Gastroesophageal sphincter (tissue), 3 donors: ENCODE measurements around the gene NISCH.

Experiments
- CTCF ChIP-seq, 4 experiments: fragments of 200-600 bp in 2 of 4; fragments of 450-650 bp in 2 of 4; sonication (generic) in 1 of 4; IDR thresholded peaks; one replicate each; pipeline ENCODE4 v1.5.1; 2017 to 2019; ENCODE audit warnings: antibody characterized with exemption in 4 of 4, mild to moderate bottlenecking in 2 of 4, moderate library complexity in 2 of 4
- EP300 ChIP-seq: sonication (generic); formaldehyde crosslinking; IDR thresholded peaks from one replicate; pipeline ENCODE4 v1.6.1; 2017; ENCODE audit warnings: antibody characterized with exemption, mild to moderate bottlenecking
- POLR2A ChIP-seq, 2 donors: fragments of 450-650 bp; IDR thresholded peaks; one replicate each; pipeline ENCODE4 v1.6.1; 2017; ENCODE audit warnings: antibody characterized with exemption in 2 of 2, mild to moderate bottlenecking in 2 of 2, moderate library complexity in 1 of 2
- POLR2AphosphoS5 ChIP-seq: sonication (generic); formaldehyde crosslinking; IDR thresholded peaks from one replicate; pipeline ENCODE4 v1.6.1; 2017; ENCODE audit warnings: antibody characterized with exemption

GRCh38 chr3:52506266-52506966 is 51.0 kb downstream of the NISCH start:
- TF ChIP-seq POLR2AphosphoS5 (no peak), CTCF (IDR thresholded peaks at IDR 0.05) (no peak), POLR2A (IDR thresholded peaks at IDR 0.05) (no peak), EP300 (no peak)
